ENCODE measurements around the gene NOXA1.
"Not testable (repeated sequence)": the region's sequence is repeated elsewhere in the genome, so short reads cannot be mapped to it uniquely, and the experiment has no call there.

NOXA1 gene, protein sequence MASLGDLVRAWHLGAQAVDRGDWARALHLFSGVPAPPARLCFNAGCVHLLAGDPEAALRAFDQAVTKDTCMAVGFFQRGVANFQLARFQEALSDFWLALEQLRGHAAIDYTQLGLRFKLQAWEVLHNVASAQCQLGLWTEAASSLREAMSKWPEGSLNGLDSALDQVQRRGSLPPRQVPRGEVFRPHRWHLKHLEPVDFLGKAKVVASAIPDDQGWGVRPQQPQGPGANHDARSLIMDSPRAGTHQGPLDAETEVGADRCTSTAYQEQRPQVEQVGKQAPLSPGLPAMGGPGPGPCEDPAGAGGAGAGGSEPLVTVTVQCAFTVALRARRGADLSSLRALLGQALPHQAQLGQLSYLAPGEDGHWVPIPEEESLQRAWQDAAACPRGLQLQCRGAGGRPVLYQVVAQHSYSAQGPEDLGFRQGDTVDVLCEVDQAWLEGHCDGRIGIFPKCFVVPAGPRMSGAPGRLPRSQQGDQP

DNA sequence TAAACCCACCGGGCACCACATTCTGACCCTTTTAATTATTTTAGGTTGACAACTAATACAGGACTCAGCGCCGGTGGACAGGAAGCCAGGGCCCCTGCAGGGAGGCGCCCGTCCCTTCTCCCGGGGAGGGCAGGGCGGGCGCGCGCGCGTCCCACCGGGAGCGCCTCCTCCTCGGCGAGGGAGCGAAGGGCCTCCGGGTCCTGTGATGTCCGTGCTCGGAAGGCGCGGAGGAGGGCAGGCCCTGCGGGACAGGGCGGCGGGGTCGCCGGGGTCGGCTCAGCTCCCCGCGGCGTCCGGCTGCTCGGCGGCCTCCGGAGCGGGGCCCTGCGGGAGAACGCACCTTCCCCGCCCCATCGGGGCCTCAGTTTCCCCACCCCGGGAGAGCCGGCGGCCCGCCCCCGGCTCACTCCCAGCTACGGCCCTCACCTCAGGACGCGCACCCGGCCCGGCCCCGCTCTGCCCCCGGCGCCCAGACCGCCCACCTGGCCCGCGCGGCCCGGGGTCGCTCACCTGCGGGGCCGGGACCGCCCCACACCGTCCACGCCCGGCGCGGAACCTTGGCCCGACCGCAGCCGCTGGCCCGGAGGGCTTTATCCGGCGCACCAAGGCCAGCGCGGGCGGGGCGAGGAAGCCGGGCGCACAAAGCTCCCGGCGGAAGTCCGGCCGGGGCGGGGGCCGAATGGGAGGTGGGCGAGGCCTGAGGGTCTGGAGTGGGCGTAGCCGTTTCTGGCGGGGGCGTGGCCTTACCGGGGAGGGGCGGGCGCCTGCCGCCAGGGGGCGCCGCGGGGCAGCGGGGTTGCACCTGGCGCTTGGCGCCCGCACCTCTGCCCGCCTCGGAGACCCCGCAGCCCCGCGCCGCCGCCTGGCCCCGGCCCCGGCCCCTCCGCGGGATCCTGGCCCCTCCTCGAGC is at the start of gene NOXA1, which contains the start of gene EXD3:
NOXA1 (plus strand) TSS at position 790 of the 910 bp plus-strand sequence. CDS start 137 bp downstream, outside the sequence.
EXD3 (minus strand) TSS at position 559 of the 910 bp plus-strand sequence. CDS start 27,805 bp downstream, outside the sequence.
- FAIRE-seq = no peak

DNA sequence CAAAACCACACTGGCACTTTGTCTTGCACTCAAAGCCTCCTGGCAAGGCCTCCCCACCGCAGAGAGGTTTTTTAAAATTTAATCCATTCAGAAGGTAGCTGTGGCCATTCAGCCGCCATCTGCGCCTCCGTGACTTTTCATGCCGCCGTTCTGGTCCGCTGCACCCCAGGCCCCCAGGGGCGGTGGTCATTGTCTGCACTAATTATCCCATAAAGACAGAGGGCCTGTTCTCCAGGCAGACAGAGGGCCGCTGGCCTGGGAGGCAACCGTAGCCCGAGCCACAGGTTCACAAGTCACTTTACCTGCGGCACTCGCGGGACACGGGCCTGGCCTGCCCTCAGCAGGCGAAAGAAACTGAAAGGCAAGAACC is 49.6 kb upstream of the NOXA1 start:
- FAIRE-seq = no peak

DNA sequence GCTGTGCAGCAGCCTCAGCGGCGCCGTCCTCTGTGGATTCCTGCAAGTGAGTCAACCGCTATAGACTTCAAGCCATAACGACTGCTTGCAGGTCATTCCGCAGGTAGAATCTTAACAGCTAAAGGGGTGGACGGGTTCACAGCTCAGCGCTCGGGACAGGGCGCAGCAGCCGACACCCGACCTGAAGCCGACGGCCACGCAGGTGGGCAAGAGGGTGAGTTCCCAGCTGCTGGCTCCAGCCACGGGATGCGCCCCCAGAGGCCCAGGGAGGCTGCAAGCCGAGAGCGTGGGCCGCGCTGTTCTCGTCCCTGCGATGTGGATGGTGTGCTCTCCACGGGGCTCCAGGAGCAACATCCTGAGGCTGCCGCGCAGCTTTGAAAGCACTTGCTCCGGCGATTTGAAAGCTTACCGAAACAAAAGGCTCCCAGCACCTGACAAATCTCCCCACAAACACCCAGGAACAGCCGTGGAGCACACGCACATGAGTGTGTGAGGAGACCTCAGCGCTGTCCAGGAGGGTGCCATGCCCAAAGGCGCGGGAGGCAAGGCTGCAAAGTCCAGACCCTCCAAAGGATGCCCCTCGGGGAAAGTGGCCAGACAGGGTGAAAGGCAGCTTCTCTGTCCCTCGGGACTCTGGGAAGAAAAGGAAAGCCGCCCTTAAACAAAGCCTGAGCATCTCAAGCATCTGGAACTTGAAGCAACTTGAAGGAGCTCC is 48.9 kb upstream of the NOXA1 start:
- FAIRE-seq = no peak

DNA sequence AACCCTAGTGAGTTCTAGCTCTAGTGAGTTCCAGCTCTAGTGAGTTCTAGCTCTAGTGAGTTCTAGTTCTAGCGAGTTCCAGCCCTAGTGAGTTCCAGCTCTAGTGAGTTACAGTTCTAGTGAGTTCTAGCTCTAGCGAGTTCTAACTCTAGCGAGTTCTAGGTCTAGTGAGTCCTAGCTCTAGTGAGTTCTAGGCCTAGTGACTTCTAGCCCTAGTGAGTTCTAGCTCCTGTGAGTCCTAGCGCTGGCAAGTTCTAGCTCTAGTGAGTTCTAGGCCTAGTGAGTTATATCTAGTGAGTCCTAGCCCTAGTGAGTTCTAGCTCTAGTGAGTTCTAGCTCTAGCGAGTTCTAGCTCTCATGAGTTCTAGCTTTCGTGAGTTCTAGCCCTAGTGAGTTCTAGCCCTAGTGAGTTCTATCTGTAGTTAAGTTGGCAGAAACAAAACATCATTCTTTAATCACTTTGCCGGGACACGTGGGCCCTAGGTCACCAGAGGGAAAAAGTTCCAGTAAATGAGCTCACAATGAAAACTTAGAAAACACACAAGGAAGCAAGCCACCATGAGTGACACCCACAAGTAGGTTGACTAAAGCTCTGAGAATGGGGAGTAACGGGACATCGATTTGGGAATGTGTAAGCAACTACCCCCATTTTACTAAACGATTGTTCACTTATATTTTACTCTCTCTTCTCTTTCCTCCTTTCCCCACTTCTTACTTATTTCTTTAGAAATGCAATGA is 47.7 kb upstream of the NOXA1 start:
- FAIRE-seq = no peak

DNA sequence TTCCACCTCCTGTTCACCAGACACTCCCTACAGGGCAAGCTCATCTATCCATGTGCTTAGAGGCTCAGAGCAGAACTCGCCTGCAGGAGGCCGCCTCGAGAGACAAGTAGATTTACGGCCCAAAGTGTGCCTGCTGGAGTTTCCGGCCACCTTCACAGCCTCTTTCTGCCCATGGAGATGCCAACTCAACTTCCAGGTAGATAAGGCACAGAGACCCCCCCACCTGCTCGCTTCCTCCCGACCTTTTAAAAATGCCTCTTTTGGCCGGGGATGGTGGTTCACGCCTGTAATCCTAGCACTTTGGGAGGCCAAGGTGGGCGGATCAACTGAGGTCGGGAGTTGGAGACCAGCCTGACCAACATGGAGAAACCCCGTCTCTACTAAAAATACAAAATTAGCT is 46.8 kb upstream of the NOXA1 start:
- no peak for FAIRE-seq

DNA sequence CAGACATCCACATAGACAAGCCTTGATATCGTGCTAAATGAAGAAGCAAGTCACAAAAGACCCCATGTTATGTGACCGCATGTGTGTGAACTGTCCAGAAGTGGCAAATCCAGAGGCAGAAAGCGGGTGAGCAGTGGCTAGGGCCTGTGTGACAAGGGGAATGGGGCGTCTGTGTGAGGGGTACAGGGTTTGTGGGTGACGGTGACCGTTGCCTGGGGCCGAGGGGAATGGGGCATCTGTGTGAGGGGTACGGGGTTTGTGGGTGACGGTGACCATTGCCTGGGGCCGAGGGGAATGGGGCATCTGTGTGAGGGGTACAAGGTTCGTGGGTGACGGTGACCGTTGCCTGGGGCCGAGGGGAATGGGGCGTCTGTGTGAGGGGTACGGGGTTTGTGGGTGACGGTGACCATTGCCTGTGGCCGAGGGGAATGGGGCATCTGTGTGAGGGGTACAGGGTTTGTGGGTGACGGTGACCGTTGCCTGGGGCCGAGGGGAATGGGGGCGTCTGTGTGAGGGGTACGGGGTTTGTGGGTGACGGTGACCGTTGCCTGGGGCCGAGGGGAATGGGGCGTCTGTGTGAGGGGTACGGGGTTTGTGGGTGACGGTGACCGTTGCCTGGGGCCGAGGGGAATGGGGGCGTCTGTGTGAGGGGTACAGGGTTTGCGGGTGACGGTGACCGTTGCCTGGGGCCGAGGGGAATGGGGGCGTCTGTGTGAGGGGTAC is 44.3 kb upstream of the NOXA1 start:
- not testable (repeated sequence) for FAIRE-seq

DNA sequence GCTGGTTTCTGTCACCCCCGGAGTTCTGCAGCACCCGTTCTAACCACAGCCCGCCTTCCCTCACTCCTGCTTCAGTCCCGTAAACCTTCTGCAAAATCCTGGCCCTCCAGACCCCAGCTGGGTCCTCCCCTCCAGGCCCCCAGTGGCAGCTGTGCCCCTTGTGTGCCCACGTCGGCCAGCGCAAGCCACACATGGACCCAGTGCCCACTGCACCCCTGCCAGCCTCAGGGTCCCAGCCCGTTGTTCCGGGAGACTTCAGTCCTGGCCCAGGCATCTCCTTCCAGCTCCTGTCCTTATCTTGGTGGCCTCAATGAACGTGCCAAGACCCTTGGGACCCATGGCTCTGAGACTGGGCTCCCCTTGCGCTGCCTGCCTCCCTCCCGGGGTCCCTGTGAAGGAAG is 43.4 kb upstream of the NOXA1 start:
- FAIRE-seq = no peak

DNA sequence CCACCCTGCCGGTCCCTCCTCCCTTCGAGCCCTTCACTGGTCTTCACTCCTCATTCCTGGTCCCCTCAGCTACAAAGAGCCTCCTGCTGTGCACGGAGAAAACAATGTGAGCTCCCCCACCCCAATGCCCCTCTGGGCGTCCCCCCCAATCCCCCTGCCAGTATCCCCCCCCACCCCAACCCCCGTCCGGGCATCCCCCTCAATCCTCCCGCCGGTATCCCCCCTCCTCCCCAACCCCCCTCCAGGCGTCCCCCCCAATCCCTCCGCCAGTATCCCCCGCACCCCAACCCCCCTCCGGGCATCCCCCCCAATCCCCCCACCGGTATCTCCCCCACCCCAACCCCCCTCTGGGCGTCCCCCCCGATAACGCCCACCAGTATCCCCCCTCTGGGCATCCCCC is 43.0 kb upstream of the NOXA1 start:
- no peak for FAIRE-seq

DNA sequence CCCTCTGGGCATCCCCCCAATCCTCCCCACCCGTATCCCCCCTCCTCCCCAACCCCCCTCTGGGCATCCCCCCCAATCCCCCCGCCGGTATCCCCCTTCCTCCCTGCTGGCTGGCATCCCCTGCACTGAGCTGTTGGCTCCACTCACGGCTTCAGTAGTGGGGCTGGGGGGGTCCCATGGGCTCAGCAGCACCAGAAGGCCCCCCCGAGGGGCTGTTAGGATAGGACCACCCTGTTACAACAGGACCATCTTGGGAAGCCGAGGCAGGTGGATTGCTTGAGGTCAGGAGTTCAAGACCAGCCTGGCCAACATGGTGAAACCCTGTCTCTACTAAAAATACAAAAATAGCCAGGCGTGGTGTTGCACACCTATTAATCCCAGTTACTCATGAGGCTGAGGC is 42.6 kb upstream of the NOXA1 start:
- no peak for FAIRE-seq

DNA sequence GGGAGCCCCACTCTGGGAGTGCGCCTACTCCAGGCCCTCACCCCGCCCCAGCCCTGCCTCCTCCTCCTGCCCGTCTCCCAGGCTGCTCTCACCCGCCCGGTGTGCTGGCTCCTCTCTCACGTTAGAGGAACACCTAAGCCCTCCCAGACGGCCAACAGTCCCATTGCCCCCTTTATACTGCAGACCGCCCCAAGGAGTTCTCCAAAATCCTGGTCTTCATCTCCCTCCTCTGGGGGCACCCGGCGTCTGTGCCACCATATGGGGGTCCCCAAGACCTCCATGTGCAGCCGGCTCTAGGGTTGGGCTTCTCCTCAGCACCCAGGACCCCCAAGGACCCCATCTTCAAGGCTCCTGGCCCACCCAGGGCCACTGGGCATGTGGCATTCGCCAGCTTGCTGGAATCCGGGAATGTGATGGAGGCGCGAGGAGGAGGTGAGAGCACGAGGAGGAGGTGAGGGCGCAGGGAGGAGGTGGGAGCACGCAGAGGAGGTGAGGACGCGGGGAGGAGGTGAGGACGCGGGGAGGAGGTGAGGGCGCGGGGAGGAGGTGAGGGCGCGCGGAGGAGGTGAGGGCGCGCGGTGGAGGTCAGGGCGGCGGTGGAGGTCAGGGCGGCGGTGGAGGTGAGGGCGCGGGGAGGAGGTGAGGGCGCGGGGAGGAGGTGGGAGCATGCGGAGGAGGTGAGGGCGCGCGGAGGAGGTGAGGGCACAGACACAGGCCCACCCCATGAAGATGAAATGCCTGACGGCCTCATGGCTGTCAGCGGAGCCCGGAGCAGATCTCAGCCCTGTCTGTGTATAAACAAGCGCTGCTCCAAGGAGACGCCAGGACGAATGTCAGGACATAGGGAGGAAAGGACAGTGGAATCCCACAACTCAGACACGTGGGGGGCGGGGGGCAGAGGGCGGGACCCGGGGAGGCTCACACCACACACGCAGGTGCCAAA is 41.4 kb upstream of the NOXA1 start:
- no peak for FAIRE-seq

DNA sequence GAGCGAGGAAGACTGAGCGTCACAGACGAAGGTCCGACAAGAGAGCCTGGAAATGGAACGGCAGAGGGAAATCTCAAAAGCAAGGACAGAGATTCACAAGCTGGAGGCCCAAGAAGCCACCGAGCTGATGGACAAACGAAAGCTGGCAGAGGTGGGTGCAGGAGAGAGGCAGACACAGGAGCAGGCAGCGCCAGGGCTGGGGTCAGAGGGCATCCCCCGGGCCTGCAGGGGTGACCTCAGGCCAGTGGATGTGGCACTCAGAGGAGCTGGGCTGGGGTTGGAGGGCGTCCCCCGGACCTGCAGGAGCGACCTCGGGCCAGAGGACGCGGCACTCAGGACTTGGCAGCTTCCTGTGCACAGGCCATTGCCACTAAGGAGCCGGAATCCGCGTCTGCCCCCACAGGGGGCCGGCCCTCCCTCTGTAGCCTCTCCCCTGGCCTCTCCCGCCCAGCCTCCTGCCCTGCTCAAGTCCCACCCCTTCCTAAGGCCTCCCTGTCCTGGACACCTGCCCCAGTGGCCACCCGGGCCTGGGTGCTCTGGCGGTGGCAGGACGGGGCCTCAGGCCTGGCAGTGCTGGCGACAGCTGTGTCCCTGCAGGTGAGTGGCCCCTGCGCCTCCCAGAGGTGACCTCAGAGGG is 40.6 kb upstream of the NOXA1 start:
- no peak for FAIRE-seq

DNA sequence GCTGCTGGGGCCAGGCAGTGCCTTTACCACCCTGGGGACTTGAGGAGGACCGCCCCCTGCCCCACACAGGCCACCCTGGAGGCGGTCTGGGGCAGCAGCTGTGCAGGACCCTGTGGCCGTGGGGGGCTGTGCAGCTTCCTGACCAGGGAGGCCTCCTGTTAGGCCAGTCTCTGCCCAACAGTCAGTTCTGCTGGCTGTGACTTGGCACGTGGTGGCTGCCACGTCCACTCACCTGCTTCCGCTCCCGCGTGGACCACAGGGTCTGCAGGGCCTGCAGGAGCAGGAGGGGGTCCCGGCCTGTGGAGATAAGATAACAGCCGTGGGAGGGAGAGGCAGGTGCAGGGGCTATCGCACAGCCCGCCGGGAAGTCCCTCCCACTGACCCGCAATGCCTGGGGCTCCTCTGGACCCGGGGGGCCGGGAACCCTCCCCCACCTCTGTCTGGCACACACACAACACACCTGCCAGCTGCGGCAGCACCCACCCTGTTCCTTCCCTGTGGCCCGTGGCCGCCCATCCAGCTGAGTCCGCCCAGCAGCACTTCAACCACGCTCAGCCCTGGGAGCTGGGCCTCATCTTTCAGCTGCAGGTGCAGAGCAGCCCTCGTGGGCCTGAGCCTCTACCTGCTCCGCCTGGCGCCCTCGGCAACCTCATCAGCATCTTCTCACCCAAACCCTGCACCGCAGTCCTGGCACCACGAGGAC is 40.0 kb upstream of the NOXA1 start:
- no peak for FAIRE-seq

DNA sequence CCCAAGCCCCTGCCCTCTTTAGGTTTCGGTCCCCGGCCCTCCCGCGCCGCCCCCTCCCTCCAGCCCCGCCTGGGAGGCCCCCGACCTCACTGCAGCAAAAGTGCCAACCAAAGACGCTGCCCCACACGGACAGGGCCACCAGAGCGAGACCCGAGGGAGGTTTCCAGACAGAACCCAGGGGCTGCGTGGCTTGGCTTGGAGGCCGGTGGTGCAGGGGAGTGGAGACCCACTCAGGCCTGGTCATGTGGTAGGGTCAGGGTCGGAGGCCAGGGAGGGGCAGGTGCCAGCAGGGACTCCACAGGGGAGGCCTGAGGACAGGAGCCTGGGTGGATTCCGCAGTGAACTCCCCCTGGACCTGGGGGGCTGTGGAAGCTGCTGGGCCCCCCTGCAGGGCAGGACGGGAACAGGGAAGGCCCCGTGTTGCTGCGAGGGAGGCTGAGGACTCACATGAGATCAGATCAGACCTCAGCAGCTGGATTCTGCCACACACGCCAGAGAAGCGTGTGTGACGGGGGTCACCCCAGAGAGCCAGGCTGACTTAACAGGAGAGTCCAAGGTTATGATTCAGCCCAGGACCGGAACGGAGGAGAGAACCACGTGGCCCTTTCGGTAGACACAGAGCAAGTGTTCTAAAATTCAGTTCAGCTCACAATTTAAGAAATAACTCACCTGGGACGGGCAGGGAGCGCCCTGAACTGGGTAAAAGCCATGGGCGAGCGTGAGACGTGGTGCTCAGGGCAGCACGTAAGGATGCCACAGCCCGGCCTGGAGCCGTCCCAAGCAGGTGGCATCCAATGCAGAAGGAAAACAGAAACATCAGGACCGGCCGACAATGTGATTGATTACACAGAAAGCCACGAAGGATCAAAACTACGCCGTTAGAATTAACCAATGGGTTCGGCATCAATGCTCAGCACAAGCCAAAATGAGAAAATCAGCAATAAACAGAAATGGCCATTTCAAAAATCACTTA is 39.1 kb upstream of the NOXA1 start:
- no peak for FAIRE-seq

DNA sequence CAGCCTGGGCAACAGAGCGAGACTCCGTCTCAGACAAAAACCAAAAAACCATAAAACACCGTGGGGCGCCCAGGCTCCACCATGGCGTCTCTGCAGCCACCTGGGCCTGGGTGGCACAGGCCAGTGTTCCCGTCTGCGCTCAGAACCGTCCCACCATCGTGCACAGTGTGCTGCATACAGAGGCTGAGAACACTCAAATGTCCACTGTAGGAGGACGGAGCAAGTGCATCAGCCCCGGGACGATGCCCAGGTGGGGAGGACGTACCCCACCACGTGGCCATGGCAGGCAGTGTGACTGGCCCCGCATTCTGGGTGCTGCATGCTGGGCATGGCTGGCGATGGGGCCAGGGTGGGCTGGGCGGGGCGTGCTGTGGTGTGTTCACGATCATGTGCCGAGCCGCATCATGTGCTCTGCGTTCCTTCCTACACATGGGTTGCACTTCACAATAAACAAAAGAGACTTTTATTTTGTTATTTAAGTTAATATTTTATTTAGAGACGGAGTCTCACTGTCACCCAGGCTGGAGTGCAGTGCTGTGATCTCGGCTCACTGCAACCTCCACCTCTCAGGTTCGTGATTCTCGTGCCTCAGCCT is 38.0 kb upstream of the NOXA1 start:
- FAIRE-seq = no peak

DNA sequence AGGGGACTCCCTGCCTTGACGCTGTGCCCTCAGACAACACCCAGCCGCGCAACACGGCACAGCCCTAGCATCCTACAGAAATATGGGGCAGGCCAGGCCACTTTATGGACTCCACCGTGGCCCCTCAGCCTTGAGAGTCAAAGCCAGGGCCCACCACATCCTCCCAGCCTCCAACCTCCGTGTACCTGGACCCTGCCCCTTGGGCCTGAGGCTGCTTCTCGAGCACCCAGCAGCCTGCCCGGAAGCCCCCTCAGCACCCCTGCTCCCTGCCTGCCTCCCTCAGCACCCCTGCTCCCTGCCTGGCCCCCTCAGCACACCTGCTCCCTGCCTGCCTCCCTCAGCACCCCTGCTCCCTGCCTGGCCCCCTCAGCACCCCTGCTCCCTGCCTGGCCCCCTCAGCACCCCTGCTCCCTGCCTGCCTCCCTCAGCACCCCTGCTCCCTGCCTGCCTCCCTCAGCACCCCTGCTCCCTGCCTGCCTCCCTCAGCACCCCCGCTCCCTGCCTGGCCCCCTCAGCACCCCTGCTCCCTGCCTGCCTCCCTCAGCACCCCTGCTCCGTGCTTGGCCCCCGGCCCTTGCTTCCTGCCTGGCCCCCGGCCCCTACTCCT is 36.6 kb upstream of the NOXA1 start:
- FAIRE-seq = not testable (repeated sequence)

DNA sequence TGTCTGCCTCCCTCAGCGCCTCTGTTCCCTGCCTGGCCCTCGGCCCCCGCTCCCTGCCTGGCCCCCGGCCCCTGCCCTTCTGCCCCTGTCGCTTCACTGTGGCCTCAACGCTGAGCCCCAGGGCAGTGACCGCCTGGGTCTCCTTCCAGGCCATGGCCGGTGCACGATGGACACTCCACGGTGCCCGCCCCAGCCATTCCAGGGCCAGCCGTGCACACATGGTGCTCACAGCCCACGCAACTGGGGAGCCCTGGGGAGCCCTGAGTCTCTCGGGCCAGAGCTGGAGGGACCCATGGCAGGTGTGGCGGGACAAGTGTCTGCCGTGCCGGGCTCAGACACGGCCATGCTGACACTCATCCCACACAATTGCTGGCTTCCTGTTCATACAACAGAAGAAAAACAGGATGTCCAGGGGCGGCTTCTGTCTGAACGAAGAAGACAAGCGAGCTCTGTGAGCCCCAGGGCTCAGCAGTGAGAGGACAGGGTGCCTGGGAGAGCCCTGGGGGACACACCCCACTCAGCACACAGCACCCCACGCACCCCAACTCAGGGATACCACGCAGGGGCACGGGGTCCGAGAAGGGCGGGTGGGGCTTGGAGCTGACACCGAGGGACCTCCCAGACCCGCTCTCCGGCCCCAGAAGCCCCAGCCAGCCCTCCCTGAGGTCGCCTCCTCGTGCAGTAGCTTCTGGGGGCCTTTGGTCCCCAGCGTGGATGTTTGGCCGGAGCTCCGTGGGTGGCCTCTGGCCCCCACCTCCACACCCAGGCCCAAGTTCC is 35.9 kb upstream of the NOXA1 start:
- no peak for FAIRE-seq
